CD4-positive, alpha-beta T cell (primary cell): Measurements from ENCODE around the gene NUP188. TPM values are rescaled to one million over a fixed set of nuclear protein-coding genes. Genes with fewer than 3 reads are reported as not detected.

ENCODE experiments used
- ATAC-seq: fragments of 200-7000 bp; cut with Tn5 transposase; one replicate; pipeline ENCODE4 v1.10.0; 2022; ENCODE audit warnings: mild to moderate bottlenecking; ENCODE audit not compliant: poor library complexity
- CTCF ChIA-PET: fragments of 350-600 bp; sonication (Branson Sonifier 250); formaldehyde crosslinking; loops from one replicate; lab custom pipeline; 2021; ENCODE audit warnings: antibody characterized with exemption, inconsistent platforms; lab: Charles Lee
- POLR2A ChIA-PET: fragments of 350-600 bp; sonication (Branson Sonifier 250); formaldehyde crosslinking; loops from one replicate; lab custom pipeline; 2021; ENCODE audit warnings: antibody characterized with exemption, inconsistent platforms; lab: Charles Lee
- DNase-seq, 14 experiments: peaks; one replicate each; pipeline ENCODE4 v3.0.0-alpha.2; 2013 to 2020; ENCODE audit warnings: mixed read lengths in 2 of 14
- H3K27ac ChIP-seq, 2 donors: one replicate each; pipeline versions ENCODE4 v1.5.1 to v1.7.0; 2013; ENCODE audit warnings: low read length in 2 of 2, low read depth in 1 of 2, mild to moderate bottlenecking in 1 of 2
- H3K27me3 ChIP-seq, 2 experiments: 1 replicate in 1 of 2; 2 replicates in 1 of 2; pipeline versions ENCODE4 v1.6.1 to v1.7.0; 2013; ENCODE audit warnings: low read length in 2 of 2, control low read depth in 1 of 2, mild to moderate bottlenecking in 1 of 2, moderate library complexity in 1 of 2; ENCODE audit not compliant: insufficient read depth in 2 of 2, control insufficient read depth in 1 of 2
- H3K36me3 ChIP-seq: one replicate; pipeline ENCODE4 v1.6.1; 2013; ENCODE audit warnings: low read length, control low read depth; ENCODE audit not compliant: insufficient read depth
- H3K4me1 ChIP-seq: one replicate; pipeline ENCODE4 v1.6.1; 2013; ENCODE audit warnings: low read length, control low read depth; ENCODE audit not compliant: insufficient read depth
- H3K4me3 ChIP-seq: one replicate; pipeline ENCODE4 v1.5.1; 2013; ENCODE audit warnings: mild to moderate bottlenecking, low read length, moderate library complexity
- H3K9me3 ChIP-seq, 2 experiments: 1 replicate in 1 of 2; 2 replicates in 1 of 2; pipeline versions ENCODE4 v1.6.1 to v1.7.0; 2013; ENCODE audit warnings: low read length in 2 of 2, mild to moderate bottlenecking in 2 of 2, control low read depth in 1 of 2, moderate library complexity in 1 of 2; ENCODE audit not compliant: control insufficient read depth in 1 of 2, insufficient read depth in 1 of 2
- H3K27ac Mint-ChIP-seq: one replicate; pipeline ENCODE4 v1.8.0; 2020; ENCODE audit warnings: mixed read lengths
- H3K27me3 Mint-ChIP-seq: one replicate; pipeline ENCODE4 v1.8.0; 2021; ENCODE audit warnings: mixed read lengths
- H3K36me3 Mint-ChIP-seq: one replicate; pipeline ENCODE4 v1.8.0; 2021; ENCODE audit warnings: low read depth, mixed read lengths
- H3K4me1 Mint-ChIP-seq: one replicate; pipeline ENCODE4 v1.8.0; 2021; ENCODE audit warnings: low read depth, mixed read lengths
- H3K4me3 Mint-ChIP-seq: one replicate; pipeline ENCODE4 v1.8.0; 2020; ENCODE audit warnings: mild to moderate bottlenecking, mixed read lengths
- H3K9me3 Mint-ChIP-seq: one replicate; pipeline ENCODE4 v1.8.0; 2020; ENCODE audit warnings: mixed read lengths
- intact Hi-C, 2 experiments: fragments of 100-400 bp; cut with DNase I in 1 of 2; cut with micrococcal nuclease in 1 of 2; formaldehyde crosslinking; loops; one replicate each; pipeline versions ENCODE4 v1.15.1 to v1.9.0; 2023 to 2025; cut with DNase I, micrococcal nuclease
- total RNA-seq, 174 experiments: library from RNA in 2 of 174; stranded (reverse) in 2 of 174; gene quantifications; one replicate each; pipeline ENCODE4 v1.2.3 and lab custom pipeline; 2021 to 2026
- TF ChIP-seq, protein P1 (sequence below): fragments of 200-600 bp; IDR thresholded peaks from one replicate; pipeline ENCODE4 v1.8.0; 2022; ENCODE audit warnings: antibody characterized with exemption, mild to moderate bottlenecking

The NUP188 gene
- total RNA-seq, 2 experiments from 2014 or later = 43.0 to 43.9 TPM

GRCh38 chr9:128899566-128900322, 47.8 kb upstream of the NUP188 start:
- intact Hi-C loops = no loop called here
- no peak for ATAC-seq
- H3K4me1 Mint-ChIP-seq = peaks cover 86% of the 10 kb centered on the region
- H3K4me1 ChIP-seq = peaks cover 90% of the 10 kb centered on the region
- peak overlapping the region; percentile 77 for H3K4me3 Mint-ChIP-seq
- no peaks in the 10 kb centered on the region for H3K27me3 Mint-ChIP-seq
- peaks cover 30% of the 10 kb centered on the region for H3K36me3 ChIP-seq
- H3K9me3 ChIP-seq = no peaks in the 10 kb centered on the region
- DNase-seq = peak in 5 of 14 experiments; percentile 13 to 68 (median 52)
- H3K4me3 ChIP-seq = peak overlapping the region; percentile 1
- ChIA-PET POLR2A (interaction anchor here (1.7 to 4.3 kb wide), 2 partner anchors 18 to 23 kb away, joined by 4 to 35 read pairs; partner anchors contain the start of genes KYAT1 and LRRC8A), CTCF (interaction anchor here (0.6 to 1.0 kb wide), 2 partner anchors 18 to 248 kb away, joined by 4 to 5 read pairs; partner anchors contain the start of genes KYAT1 and LRRC8A)
- TF ChIP-seq, protein P1, sequence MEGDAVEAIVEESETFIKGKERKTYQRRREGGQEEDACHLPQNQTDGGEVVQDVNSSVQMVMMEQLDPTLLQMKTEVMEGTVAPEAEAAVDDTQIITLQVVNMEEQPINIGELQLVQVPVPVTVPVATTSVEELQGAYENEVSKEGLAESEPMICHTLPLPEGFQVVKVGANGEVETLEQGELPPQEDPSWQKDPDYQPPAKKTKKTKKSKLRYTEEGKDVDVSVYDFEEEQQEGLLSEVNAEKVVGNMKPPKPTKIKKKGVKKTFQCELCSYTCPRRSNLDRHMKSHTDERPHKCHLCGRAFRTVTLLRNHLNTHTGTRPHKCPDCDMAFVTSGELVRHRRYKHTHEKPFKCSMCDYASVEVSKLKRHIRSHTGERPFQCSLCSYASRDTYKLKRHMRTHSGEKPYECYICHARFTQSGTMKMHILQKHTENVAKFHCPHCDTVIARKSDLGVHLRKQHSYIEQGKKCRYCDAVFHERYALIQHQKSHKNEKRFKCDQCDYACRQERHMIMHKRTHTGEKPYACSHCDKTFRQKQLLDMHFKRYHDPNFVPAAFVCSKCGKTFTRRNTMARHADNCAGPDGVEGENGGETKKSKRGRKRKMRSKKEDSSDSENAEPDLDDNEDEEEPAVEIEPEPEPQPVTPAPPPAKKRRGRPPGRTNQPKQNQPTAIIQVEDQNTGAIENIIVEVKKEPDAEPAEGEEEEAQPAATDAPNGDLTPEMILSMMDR = no peak
- peak overlapping the region; percentile 95 for H3K27ac Mint-ChIP-seq
- no peaks in the 10 kb centered on the region for H3K9me3 Mint-ChIP-seq
- peaks cover 44% of the 10 kb centered on the region for H3K36me3 Mint-ChIP-seq
- peak overlapping the region; percentile 69 to 86 for H3K27ac ChIP-seq
- H3K27me3 ChIP-seq = no peaks in the 10 kb centered on the region

GRCh38 chr9:128901379-128901778, 46.1 kb upstream of the NUP188 start:
- Mint-ChIP-seq H3K27ac (peak overlapping the region; percentile 95), H3K36me3 (peaks cover 34% of the 10 kb centered on the region), H3K4me3 (no peak overlapping the region), H3K9me3 (no peaks in the 10 kb centered on the region), H3K4me1 (peaks cover 74% of the 10 kb centered on the region), H3K27me3 (no peaks in the 10 kb centered on the region)
- CTCF ChIA-PET = no interaction called here
- ATAC-seq = no peak
- Histone ChIP-seq H3K4me3 (no peak overlapping the region), H3K27me3 (no peaks in the 10 kb centered on the region), H3K36me3 (peaks cover 14% of the 10 kb centered on the region), H3K9me3 (no peaks in the 10 kb centered on the region), H3K27ac (peak overlapping the region; percentile 95 to 96), H3K4me1 (peaks cover 87% of the 10 kb centered on the region)
- TF ChIP-seq, protein P1 = no peak
- intact Hi-C loops = no loop called here
- POLR2A ChIA-PET = interaction anchor here (0.9 to 4.3 kb wide), 7 partner anchors 7 to 396 kb away, joined by 3 to 35 read pairs (median 5); partner anchors contain the start of genes KYAT1 and LRRC8A
- no peak for DNase-seq

- CTCF ChIA-PET = no interaction called here
- peak in 1 of 14 experiments; percentile 28 for DNase-seq
- peak; percentile 3 for ATAC-seq
- H3K27ac Mint-ChIP-seq = peak overlapping the region; percentile 95
- Histone ChIP-seq H3K4me3 (no peak overlapping the region), H3K4me1 (peaks cover 87% of the 10 kb centered on the region), H3K27ac (peak overlapping the region; percentile 95 to 96), H3K27me3 (no peaks in the 10 kb centered on the region), H3K36me3 (peaks cover 11% of the 10 kb centered on the region), H3K9me3 (no peaks in the 10 kb centered on the region)
- POLR2A ChIA-PET = interaction anchor here (0.7 to 4.3 kb wide), 12 partner anchors 8 to 397 kb away, joined by 3 to 35 read pairs (median 4); partner anchors contain the start of genes ENDOG, KYAT1, LRRC8A and SET
- TF ChIP-seq, protein P1 = no peak
- H3K4me3 Mint-ChIP-seq = peak overlapping the region; percentile 81
- no peaks in the 10 kb centered on the region for H3K27me3 Mint-ChIP-seq
- H3K4me1 Mint-ChIP-seq = peaks cover 74% of the 10 kb centered on the region
- intact Hi-C loops = loop anchor here (1.0 to 2.0 kb wide), 3 partner anchors 20 to 84 kb away; partner anchors contain the start of genes LRRC8A (in 2 of the 2) and ENDOG (in 1 of the 2)
- H3K36me3 Mint-ChIP-seq = peaks cover 34% of the 10 kb centered on the region
- H3K9me3 Mint-ChIP-seq = no peaks in the 10 kb centered on the region
Measured at GRCh38 chr9:128901822-128902221, 45.7 kb upstream of the NUP188 start.
